Inferior parietal cortex (tissue), 1 donor: Measurements from ENCODE around the gene CILP2.

ENCODE experiments used
- DNase-seq: peaks from one replicate; pipeline ENCODE4 v3.0.0-alpha.2; 2016; ENCODE audit errors: extremely low spot score

The CILP2 gene

GRCh38 chr19:19538061-19538784 lies at the start of gene CILP2:
Gene CILP2 (plus strand): TSS chr19:19538265. CDS start chr19:19538350, 85 bp downstream.
- DNase-seq, result no peak

GRCh38 chr19:19488875-19489690 lies 49.0 kb upstream of the CILP2 start:
- DNase-seq, result peak; percentile 72

- no peak for DNase-seq
Measured at GRCh38 chr19:19489804-19490204, 48.3 kb upstream of the CILP2 start.

- DNase-seq, result peak; percentile 93
Measured at GRCh38 chr19:19490214-19490968, 47.7 kb upstream of the CILP2 start.

GRCh38 chr19:19491321-19492025 lies 46.6 kb upstream of the CILP2 start:
- no peak for DNase-seq

DNA sequence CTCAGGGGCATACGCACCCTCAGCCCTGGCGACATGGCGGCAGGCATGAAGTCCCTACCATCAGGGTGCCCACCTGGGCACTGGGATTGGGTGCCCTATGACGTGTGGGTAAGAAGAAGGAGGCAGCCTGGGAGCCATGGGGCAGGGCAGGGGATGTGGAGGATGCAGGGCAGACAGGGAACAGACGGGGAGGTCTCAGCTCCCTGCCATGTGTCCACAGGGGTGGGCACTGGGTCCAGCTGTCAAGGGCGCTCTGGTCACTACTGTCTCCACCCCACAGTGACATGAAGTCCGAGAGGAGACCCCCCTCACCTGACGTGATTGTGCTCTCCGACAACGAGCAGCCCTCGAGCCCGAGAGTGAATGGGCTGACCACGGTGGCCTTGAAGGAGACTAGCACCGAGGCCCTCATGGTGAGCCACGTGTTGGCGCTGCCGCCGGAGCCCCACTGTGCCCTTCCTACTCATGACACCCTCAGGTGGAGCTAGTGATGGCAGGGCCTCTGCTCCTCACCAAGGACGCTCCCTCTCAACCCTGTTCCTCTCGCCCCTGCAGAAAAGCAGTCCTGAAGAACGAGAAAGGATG lies 45.9 kb upstream of the CILP2 start:
- no peak for DNase-seq

DNA sequence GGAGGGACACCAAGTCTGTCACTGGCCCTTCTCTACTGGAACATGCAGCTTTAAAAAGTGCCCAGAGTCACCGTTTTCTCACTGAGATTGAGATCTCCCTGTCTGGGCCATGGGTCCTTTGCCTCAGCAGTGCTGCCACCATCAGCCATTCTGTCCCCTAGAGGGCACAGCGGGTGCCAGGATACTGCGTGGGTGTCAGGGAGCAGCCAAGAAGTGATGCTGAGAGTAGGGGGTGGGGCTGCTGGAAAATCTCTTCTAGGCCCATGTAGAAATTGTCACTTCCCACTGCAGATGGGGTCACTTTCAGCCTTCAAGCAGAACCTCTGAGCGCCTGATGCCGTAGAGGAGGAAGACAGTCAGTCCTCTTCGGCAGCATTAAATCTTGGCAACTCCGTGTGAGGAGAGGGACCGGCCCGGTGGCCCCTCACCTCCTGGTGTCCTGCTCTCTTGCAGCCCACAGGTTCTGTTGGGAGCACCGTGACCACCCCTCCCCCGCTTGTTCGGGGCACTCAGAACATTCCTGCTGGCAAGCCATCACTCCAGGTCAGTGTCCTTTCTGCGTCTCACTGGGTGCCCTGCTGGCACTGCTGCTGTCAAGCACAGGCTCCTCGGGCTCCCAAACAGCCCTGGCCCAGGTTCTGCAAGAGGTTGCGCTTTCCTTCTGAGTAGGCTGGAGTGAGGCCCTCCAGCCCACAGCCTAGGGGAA lies 44.1 kb upstream of the CILP2 start:
- DNase-seq, result no peak

GRCh38 chr19:19495614-19496603 lies 42.2 kb upstream of the CILP2 start:
- DNase-seq, result no peak

DNA sequence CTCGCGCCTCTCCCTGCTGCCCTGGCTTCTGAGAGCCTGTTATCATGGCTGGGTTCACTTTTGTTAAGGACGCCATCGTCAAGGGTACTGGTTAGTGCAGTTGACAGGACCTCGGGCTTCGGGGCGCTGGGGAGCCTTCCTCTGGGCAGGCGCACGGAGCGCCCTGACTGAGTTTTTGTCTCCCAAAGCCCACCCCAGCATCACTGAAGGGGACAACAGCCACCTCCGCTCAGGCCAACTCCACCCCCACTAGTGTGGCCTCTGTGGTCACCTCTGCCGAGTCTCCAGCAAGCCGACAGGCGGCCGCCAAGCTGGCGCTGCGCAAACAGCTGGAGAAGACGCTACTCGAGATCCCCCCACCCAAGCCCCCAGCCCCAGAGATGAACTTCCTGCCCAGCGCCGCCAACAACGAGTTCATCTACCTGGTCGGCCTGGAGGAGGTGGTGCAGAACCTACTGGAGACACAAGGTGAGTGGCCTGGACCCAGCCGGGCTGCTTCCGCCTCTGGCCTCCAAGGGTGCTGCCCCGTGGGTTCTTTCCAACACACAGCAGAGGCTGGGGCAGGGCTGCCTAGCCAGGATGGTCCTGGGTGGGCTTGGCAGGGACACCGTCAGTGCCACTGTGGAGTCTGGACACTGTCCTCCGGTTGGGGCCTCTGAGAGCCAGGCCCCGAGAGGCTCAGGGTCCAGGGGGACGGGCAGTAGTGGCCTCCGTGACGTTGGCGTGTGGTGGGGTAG lies 39.6 kb upstream of the CILP2 start:
- no peak for DNase-seq

- DNase-seq, result no peak
Measured at GRCh38 chr19:19499272-19499995, 38.6 kb upstream of the CILP2 start.

- DNase-seq, result no peak
Measured at GRCh38 chr19:19500975-19501644, 37.0 kb upstream of the CILP2 start.

- no peak for DNase-seq
Measured at GRCh38 chr19:19501798-19502197, 36.3 kb upstream of the CILP2 start.

DNA sequence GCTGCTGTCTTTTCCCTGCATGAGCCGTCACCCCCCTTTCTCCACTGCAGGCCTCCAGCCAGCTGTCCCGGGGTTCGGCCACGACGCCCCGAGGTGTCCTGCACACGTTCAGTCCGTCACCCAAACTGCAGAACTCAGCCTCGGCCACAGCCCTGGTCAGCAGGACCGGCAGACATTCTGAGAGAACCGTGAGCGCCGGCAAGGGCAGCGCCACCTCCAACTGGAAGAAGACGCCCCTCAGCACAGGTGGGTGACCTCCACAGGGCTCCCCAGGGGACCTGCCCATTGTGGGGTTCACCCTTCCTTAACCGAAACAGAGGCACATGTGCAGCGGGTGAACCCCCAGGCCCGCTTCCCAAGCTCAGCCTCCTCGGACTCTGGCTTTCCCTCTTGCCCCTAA lies 35.8 kb upstream of the CILP2 start:
- no peak for DNase-seq

- DNase-seq, result no peak
Measured at GRCh38 chr19:19502808-19503602, 35.1 kb upstream of the CILP2 start.

- no peak for DNase-seq
Measured at GRCh38 chr19:19504754-19505668, 33.1 kb upstream of the CILP2 start.
